OCI-LY7 (cell line): ENCODE results near the gene BRI3. TPM values are rescaled to one million over a fixed set of nuclear protein-coding genes. Genes with fewer than 3 reads are reported as not detected.

Source experiments
- BruUV-seq: library from RNA; stranded (reverse); fragments of 400-500 nt; replicated peaks from 2 replicates; lab custom pipeline; 2021; lab: Mats Ljungman, UMichigan
- CTCF ChIA-PET: fragments of 300-600 bp; sonication (Branson Sonifier 250); formaldehyde crosslinking; loops from one replicate; lab custom pipeline; 2022; ENCODE audit warnings: antibody characterized with exemption; ENCODE audit not compliant: unreplicated experiment; lab: Charles Lee
- POLR2A ChIA-PET: fragments of 300-600 bp; sonication (Branson Sonifier 250); formaldehyde crosslinking; loops from one replicate; lab custom pipeline; 2022; ENCODE audit warnings: antibody characterized with exemption; lab: Charles Lee
- DNase-seq: peaks from one replicate; pipeline ENCODE4 v3.0.0-alpha.2; 2015; ENCODE audit warnings: low spot score
- H2AFZ ChIP-seq: fragments of 200-600 bp; sonication (generic), shearing (Covaris generic); 2 replicates; pipeline ENCODE4 v1.6.1; 2014; ENCODE audit warnings: mild to moderate bottlenecking, antibody characterized with exemption, low read length, moderate library complexity
- H3K27ac ChIP-seq: fragments of 200-600 bp; sonication (generic); 2 replicates; pipeline ENCODE4 v1.5.1; 2014; ENCODE audit warnings: mixed run types, low read depth, mild to moderate bottlenecking, moderate library complexity, low read length, inconsistent platforms; ENCODE audit not compliant: poor library complexity, severe bottlenecking
- H3K36me3 ChIP-seq: fragments of 200-600 bp; sonication (generic); 2 replicates; pipeline ENCODE4 v1.6.1; 2014; ENCODE audit warnings: mild to moderate bottlenecking, antibody characterized with exemption, low read length, moderate library complexity, mixed read lengths; ENCODE audit not compliant: insufficient read depth
- H3K4me1 ChIP-seq: fragments of 200-600 bp; sonication (generic); 2 replicates; pipeline ENCODE4 v1.5.1; 2014; ENCODE audit warnings: mild to moderate bottlenecking, low read length; ENCODE audit not compliant: insufficient read depth, poor library complexity, severe bottlenecking
- H3K4me2 ChIP-seq: fragments of 200-600 bp; sonication (generic); 2 replicates; pipeline ENCODE4 v1.6.1; 2014; ENCODE audit warnings: mild to moderate bottlenecking, low read length
- H3K4me3 ChIP-seq: fragments of 200-600 bp; sonication (generic); 2 replicates; pipeline ENCODE4 v1.5.1; 2014; ENCODE audit warnings: mild to moderate bottlenecking, low read depth, low read length; ENCODE audit not compliant: poor library complexity, severe bottlenecking
- H3K79me2 ChIP-seq: fragments of 200-600 bp; sonication (generic); 2 replicates; pipeline ENCODE4 v1.6.1; 2016; ENCODE audit warnings: low read depth, mild to moderate bottlenecking, low read length, moderate library complexity, mixed read lengths; ENCODE audit not compliant: insufficient read depth
- H3K9me2 ChIP-seq: fragments of 200-600 bp; sonication (generic); 2 replicates; pipeline ENCODE4 v1.6.1; 2016; ENCODE audit warnings: mild to moderate bottlenecking, low read length, mixed read lengths; ENCODE audit not compliant: insufficient read depth
- H3K9me3 ChIP-seq: fragments of 200-600 bp; sonication (generic); 2 replicates; pipeline ENCODE4 v1.6.1; 2014; ENCODE audit warnings: mild to moderate bottlenecking, mixed run types, low read length, mixed read lengths
- H4K20me1 ChIP-seq: fragments of 200-600 bp; sonication (generic); 2 replicates; pipeline ENCODE4 v1.6.1; 2014; ENCODE audit warnings: mild to moderate bottlenecking, antibody characterized with exemption, low read length, moderate library complexity, mixed read lengths; ENCODE audit not compliant: insufficient read depth
- CTCF ChIP-seq: fragments of 200-600 bp; sonication (generic); conservative IDR thresholded peaks from 2 replicates; pipeline ENCODE4 v1.5.1; 2014; ENCODE audit warnings: mild to moderate bottlenecking, antibody characterized with exemption, low read length, moderate library complexity, mixed read lengths
- EZH2phosphoT487 ChIP-seq: fragments of 200-600 bp; sonication (generic); IDR thresholded peaks from 2 replicates; pipeline ENCODE4 v1.6.1; 2018; ENCODE audit warnings: low read depth, borderline replicate concordance, mild to moderate bottlenecking, mixed run types, antibody characterized with exemption, low read length, moderate library complexity, mixed read lengths
- intact Hi-C: fragments of 100-400 bp; cut with micrococcal nuclease; formaldehyde crosslinking; loops from one replicate; pipeline ENCODE4 v1.10.0; 2022; ENCODE audit not compliant: unreplicated experiment
- total RNA-seq, 2 experiments: library from RNA; depleted of rRNA in 1 of 2; stranded (reverse); fragments of >200 nt in 1 of 2; shearing (Covaris generic) in 1 of 2; gene quantifications; 2 replicates each; pipeline ENCODE4 v1.2.3, GENCODE V29; 2014 to 2022

Gene BRI3
- total RNA-seq, 2 experiments from 2014 or later, result 18.0 to 49.8 TPM

GRCh38 chr7:98303906-98304305, 22.4 kb downstream of the BRI3 start:
- ChIA-PET CTCF (no interaction called here), POLR2A (interaction anchor here (0.7 kb wide), 2 partner anchors 8 to 103 kb away, joined by 3 read pairs; no protein-coding TSS in a partner anchor)
- Histone ChIP-seq H3K4me3 (no peak overlapping the region), H3K27ac (no peak overlapping the region), H3K36me3 (no peaks in the 10 kb centered on the region), H4K20me1 (no peaks in the 10 kb centered on the region), H3K9me2 (no peaks in the 10 kb centered on the region), H3K79me2 (no peaks in the 10 kb centered on the region), H3K4me2 (no peak overlapping the region), H2AFZ (no peak overlapping the region), H3K4me1 (no peaks in the 10 kb centered on the region), H3K9me3 (no peaks in the 10 kb centered on the region)
- TF ChIP-seq CTCF, result no peak
- no peak for TF ChIP-seq EZH2phosphoT487
- intact Hi-C loops, result no loop called here
- no peak for DNase-seq
- BruUV-seq, result no TSS peak

GRCh38 chr7:98305951-98306535, 24.6 kb downstream of the BRI3 start:
- TF ChIP-seq CTCF (no peak), EZH2phosphoT487 (no peak)
- no peak for DNase-seq
- Histone ChIP-seq H3K4me3 (no peak overlapping the region), H3K4me2 (no peak overlapping the region), H2AFZ (no peak overlapping the region), H3K79me2 (no peaks in the 10 kb centered on the region), H3K27ac (no peak overlapping the region), H3K36me3 (no peaks in the 10 kb centered on the region), H3K9me2 (no peaks in the 10 kb centered on the region), H3K9me3 (no peaks in the 10 kb centered on the region), H3K4me1 (no peaks in the 10 kb centered on the region), H4K20me1 (no peaks in the 10 kb centered on the region)
- no TSS peak for BruUV-seq
- ChIA-PET POLR2A (no interaction called here), CTCF (no interaction called here)
- intact Hi-C loops, result no loop called here

GRCh38 chr7:98307971-98308466, 26.5 kb downstream of the BRI3 start:
- no peaks in the 10 kb centered on the region for H3K9me2 ChIP-seq
- no peak for TF ChIP-seq EZH2phosphoT487
- TF ChIP-seq CTCF, result no peak
- no peak for DNase-seq
- H3K4me2 ChIP-seq, result no peak overlapping the region
- H3K27ac ChIP-seq, result no peak overlapping the region
- no peaks in the 10 kb centered on the region for H3K9me3 ChIP-seq
- intact Hi-C loops, result no loop called here
- no peak overlapping the region for H2AFZ ChIP-seq
- BruUV-seq, result no TSS peak
- H3K4me1 ChIP-seq, result no peaks in the 10 kb centered on the region
- no peaks in the 10 kb centered on the region for H3K36me3 ChIP-seq
- no peaks in the 10 kb centered on the region for H3K79me2 ChIP-seq
- no peaks in the 10 kb centered on the region for H4K20me1 ChIP-seq
- ChIA-PET CTCF (no interaction called here), POLR2A (interaction anchor here (0.6 kb wide), 1 partner anchor 880 kb away, joined by 4 read pairs; no protein-coding TSS in a partner anchor)
- no peak overlapping the region for H3K4me3 ChIP-seq
